Glutamatergic neuron (in vitro differentiated cells): ENCODE measurements around the gene TMEM54. TPM values are rescaled to one million over a fixed set of nuclear protein-coding genes. Genes with fewer than 3 reads are reported as not detected.

ENCODE experiments used
- DNase-seq: peaks from one replicate; pipeline ENCODE4 v3.0.0; 2022
- H3K27ac Mint-ChIP-seq: one replicate; pipeline ENCODE4 v1.8.0; 2020; ENCODE audit warnings: mild to moderate bottlenecking, mixed read lengths, inconsistent platforms; ENCODE audit not compliant: unreplicated experiment
- H3K27me3 Mint-ChIP-seq: one replicate; pipeline ENCODE4 v1.8.0; 2020; ENCODE audit warnings: mild to moderate bottlenecking, moderate library complexity, mixed read lengths, inconsistent platforms; ENCODE audit not compliant: unreplicated experiment
- H3K36me3 Mint-ChIP-seq: one replicate; pipeline ENCODE4 v1.8.0; 2020; ENCODE audit warnings: mild to moderate bottlenecking, mixed read lengths, inconsistent platforms; ENCODE audit not compliant: unreplicated experiment
- H3K4me1 Mint-ChIP-seq: one replicate; pipeline ENCODE4 v1.8.0; 2020; ENCODE audit warnings: mild to moderate bottlenecking, low read depth, mixed read lengths, inconsistent platforms; ENCODE audit not compliant: unreplicated experiment
- H3K4me3 Mint-ChIP-seq: one replicate; pipeline ENCODE4 v1.8.0; 2020; ENCODE audit warnings: mild to moderate bottlenecking, mixed read lengths, inconsistent platforms; ENCODE audit not compliant: unreplicated experiment
- H3K9me3 Mint-ChIP-seq: one replicate; pipeline ENCODE4 v1.8.0; 2020; ENCODE audit warnings: mild to moderate bottlenecking, moderate library complexity, mixed read lengths, inconsistent platforms; ENCODE audit not compliant: unreplicated experiment
- total RNA-seq: library from RNA; stranded (reverse); fragmentation: NEBNext Ultra II Directional; extraction: Animal tissue kit (Norgen Biotek cat#: 25700); gene quantifications from one replicate; pipeline ENCODE4 v1.2.1, GENCODE V29; 2021; ENCODE audit not compliant: unreplicated experiment
- TF ChIP-seq, protein P1 (sequence below): fragments of 200-600 bp; sonication (generic); IDR thresholded peaks from one replicate; pipeline ENCODE4 v1.5.0; 2021; ENCODE audit not compliant: partially characterized antibody, unreplicated experiment

The TMEM54 gene
- total RNA-seq, 1 donor from 2014 or later = 9.9 TPM

DNA sequence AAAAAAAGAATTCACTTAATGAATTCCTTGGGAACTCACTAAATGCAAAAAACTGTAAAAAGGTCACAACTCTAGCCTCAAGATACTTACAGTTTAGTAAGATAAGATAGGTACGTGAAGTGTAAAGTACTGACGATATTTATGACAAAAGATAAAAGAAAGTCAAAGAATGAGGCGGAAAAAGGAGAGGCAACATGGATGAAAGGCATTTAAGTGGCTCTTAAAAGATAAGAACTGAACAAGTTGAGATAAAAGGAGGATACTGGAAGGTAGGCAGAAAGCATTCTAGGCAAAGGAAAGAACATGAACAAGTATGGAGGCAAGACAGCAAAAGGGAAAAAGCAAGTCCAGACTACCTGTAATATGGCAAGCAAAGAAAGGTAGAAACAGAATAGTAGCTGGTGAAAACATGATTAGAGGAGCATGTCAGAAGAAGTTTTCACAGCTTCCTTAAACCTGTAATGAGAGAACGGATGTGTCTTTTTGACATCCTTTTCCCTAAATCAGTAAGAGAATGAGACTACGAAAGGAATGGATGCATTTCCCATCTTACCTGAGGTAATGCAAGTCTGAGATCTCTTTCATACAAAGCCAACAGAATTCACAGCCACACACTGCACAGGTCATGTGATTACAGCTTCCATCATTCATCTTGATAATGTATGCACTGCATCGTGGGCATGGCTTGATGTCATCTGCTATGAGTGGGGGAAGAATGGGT, 46.6 kb upstream of the TMEM54 start:
- DNase-seq = no peak
- peaks cover 2% of the 10 kb centered on the region for H3K27me3 Mint-ChIP-seq
- H3K9me3 Mint-ChIP-seq = no peaks in the 10 kb centered on the region
- H3K4me3 Mint-ChIP-seq = no peak overlapping the region
- H3K36me3 Mint-ChIP-seq = no peaks in the 10 kb centered on the region
- H3K27ac Mint-ChIP-seq = no peak overlapping the region
- H3K4me1 Mint-ChIP-seq = no peaks in the 10 kb centered on the region
- TF ChIP-seq, protein P1, sequence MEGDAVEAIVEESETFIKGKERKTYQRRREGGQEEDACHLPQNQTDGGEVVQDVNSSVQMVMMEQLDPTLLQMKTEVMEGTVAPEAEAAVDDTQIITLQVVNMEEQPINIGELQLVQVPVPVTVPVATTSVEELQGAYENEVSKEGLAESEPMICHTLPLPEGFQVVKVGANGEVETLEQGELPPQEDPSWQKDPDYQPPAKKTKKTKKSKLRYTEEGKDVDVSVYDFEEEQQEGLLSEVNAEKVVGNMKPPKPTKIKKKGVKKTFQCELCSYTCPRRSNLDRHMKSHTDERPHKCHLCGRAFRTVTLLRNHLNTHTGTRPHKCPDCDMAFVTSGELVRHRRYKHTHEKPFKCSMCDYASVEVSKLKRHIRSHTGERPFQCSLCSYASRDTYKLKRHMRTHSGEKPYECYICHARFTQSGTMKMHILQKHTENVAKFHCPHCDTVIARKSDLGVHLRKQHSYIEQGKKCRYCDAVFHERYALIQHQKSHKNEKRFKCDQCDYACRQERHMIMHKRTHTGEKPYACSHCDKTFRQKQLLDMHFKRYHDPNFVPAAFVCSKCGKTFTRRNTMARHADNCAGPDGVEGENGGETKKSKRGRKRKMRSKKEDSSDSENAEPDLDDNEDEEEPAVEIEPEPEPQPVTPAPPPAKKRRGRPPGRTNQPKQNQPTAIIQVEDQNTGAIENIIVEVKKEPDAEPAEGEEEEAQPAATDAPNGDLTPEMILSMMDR = no peak

DNA sequence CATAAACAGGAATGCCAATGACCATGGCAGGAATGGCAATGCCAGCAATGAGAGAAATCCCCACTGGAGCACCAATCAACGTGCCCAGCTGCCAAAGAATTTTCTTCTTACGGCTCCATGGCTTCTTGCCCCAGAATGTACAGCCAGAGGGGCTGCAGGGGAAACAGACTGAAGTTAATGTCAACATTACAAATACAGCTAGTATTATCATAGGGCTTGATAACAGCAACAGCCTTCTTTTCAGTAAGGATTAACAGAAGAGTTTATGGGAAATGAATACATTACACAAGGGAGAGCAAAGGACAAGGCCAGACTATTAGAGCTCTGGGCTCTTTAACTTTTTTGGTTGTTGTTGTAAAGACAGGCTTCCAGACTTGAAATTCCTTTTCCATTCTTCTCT, 45.2 kb upstream of the TMEM54 start:
- Mint-ChIP-seq H3K27ac (no peak overlapping the region), H3K4me3 (no peak overlapping the region), H3K4me1 (no peaks in the 10 kb centered on the region), H3K36me3 (no peaks in the 10 kb centered on the region), H3K27me3 (peaks cover 2% of the 10 kb centered on the region), H3K9me3 (no peaks in the 10 kb centered on the region)
- no peak for DNase-seq
- TF ChIP-seq, protein P1 = no peak

DNA sequence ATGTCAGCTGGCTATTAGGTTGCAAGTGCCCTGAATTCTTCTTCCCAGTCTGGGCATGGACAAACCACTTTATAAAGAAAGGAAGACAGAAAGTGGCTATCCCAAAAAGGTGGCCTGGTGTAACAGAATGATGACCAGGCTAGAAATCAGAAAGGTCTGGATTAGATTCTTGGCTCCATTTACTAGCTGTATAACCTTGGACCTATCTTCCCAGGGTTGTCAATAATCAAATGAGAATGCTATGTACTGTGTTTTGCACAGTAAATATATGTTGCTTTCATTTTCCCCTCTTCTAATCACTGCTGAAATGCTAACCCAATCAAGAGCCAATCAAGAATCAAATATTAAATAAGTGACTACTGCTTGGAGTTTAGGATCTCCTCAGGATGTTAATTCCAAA, 43.0 kb upstream of the TMEM54 start:
- Mint-ChIP-seq H3K4me1 (peaks cover 7% of the 10 kb centered on the region), H3K4me3 (no peak overlapping the region), H3K27ac (no peak overlapping the region), H3K27me3 (no peaks in the 10 kb centered on the region), H3K9me3 (no peaks in the 10 kb centered on the region), H3K36me3 (no peaks in the 10 kb centered on the region)
- TF ChIP-seq, protein P1 = no peak
- no peak for DNase-seq

DNA sequence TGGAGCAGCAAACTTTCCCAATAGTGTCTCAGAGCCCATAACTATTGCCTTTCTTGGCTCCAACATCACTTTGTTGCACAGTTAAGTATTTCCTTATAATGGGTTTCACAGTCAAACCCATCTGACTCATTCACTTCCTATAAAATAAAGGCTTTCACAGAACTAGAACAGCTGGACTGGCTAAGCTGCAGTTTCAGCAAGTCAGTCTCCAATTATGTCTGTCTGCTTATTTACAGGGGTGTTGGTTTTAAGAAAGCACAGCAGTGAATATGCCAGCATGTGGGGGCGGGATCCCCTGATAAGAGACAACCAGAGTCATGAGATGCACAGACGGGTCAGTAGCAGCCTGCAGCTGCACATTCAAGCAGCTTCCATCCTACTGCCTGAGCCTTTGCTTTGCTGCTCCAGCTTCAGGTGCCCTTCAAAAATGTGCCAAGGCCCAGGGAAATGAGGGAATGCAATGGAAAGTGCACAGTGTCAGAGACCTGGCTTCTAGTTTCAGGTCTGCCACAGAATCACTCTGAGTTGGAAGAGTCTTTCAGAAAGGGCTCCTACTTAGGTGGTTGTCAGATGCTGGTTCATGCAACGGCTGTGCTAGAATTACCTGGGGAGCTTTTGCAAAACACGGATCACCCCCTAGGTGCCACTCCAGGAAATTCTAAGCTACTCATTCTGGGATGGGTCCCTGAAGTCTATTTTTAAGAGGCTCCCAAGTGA, 38.6 kb upstream of the TMEM54 start:
- Mint-ChIP-seq H3K27me3 (peaks cover 2% of the 10 kb centered on the region), H3K4me3 (no peak overlapping the region), H3K9me3 (no peaks in the 10 kb centered on the region), H3K4me1 (peaks cover 7% of the 10 kb centered on the region), H3K27ac (no peak overlapping the region), H3K36me3 (peaks cover 9% of the 10 kb centered on the region)
- TF ChIP-seq, protein P1 = no peak
- no peak for DNase-seq

DNA sequence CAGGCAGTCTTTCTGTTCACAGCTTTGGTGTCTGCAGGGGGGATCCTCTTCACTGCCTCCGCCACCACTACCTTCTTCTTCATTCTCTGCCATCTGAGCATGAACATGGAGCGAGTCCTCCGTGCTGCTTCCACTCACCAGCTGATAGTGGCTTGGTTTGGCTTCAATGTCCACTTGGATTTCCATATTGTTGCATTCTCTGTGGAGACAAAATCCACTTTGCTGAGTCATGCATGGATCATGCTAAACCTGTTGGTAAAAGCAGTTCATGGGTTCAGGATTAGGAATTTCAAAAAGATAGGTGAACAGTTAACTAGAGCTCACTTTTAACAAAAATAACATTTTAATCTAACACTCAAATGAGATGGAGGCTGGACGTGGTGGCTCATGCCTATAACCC, 35.9 kb upstream of the TMEM54 start:
- H3K4me1 Mint-ChIP-seq = peaks cover 7% of the 10 kb centered on the region
- DNase-seq = no peak
- peaks cover 2% of the 10 kb centered on the region for H3K27me3 Mint-ChIP-seq
- TF ChIP-seq, protein P1 = no peak
- no peak overlapping the region for H3K4me3 Mint-ChIP-seq
- H3K36me3 Mint-ChIP-seq = peaks cover 9% of the 10 kb centered on the region
- H3K27ac Mint-ChIP-seq = no peak overlapping the region
- no peaks in the 10 kb centered on the region for H3K9me3 Mint-ChIP-seq
